Measurements from ENCODE around the gene CLCA2. TPM values are rescaled to one million over a fixed set of nuclear protein-coding genes. Genes with fewer than 3 reads are reported as not detected.

Gene CLCA2
- total RNA-seq: under 0.01 and 0.15 TPM in 2 replicates

GRCh38 chr1:86423873-86424272, at the start of gene CLCA2:
Gene CLCA2 (plus strand): TSS chr1:86424171. CDS start chr1:86424248, 77 bp downstream.

GRCh38 chr1:86395751-86396497, 28.0 kb upstream of the CLCA2 start, which contains the start of gene ODF2L:
Gene ODF2L (minus strand): TSS chr1:86396323. CDS start chr1:86387027, 9,296 bp downstream.

GRCh38 chr1:86468501-86468977, 44.6 kb downstream of the CLCA2 start, which contains the start of gene CLCA1:
Gene CLCA1 (plus strand): TSS chr1:86468927. CDS start chr1:86468972, 45 bp downstream.

Other genes with a start within 250 kb of the CLCA2 start
- 8.9 and 17.8 TPM in 2 replicates for gene ODF2L, start 27.8 kb upstream of the CLCA2 start, total RNA-seq
- gene CLCA1, start 44.8 kb downstream of the CLCA2 start, total RNA-seq: not detected in 2 replicates
- gene CLCA4, start 122.9 kb downstream of the CLCA2 start, total RNA-seq: not detected in 2 replicates